Astrocyte (in vitro differentiated cells and primary cell): ENCODE results near the gene HNF4A. TPM values are rescaled to one million over a fixed set of nuclear protein-coding genes. Genes with fewer than 3 reads are reported as not detected.

Source experiments
- DNase-seq: peaks from one replicate; pipeline ENCODE4 v3.0.0-alpha.2; 2010; ENCODE audit warnings: low read depth
- FAIRE-seq: peaks from 2 replicates; lab custom pipeline; 2011; peaks lifted over from hg19 to GRCh38; lab: Jason Lieb, UNC
- H2AFZ ChIP-seq: 2 replicates; pipeline ENCODE4 v1.6.0; 2012; ENCODE audit warnings: low read depth, low read length, inconsistent platforms
- H3K27ac ChIP-seq: 2 replicates; pipeline ENCODE4 v1.5.1; 2011; ENCODE audit warnings: low read depth, low read length, inconsistent platforms
- H3K27me3 ChIP-seq: 2 replicates; pipeline ENCODE4 v1.6.0; 2011; ENCODE audit warnings: low read length, inconsistent platforms; ENCODE audit not compliant: insufficient read depth
- H3K36me3 ChIP-seq: 2 replicates; pipeline ENCODE4 v1.5.1; 2011; ENCODE audit warnings: low read length, inconsistent platforms; ENCODE audit not compliant: insufficient read depth
- H3K4me1 ChIP-seq: 2 replicates; pipeline ENCODE4 v1.5.1; 2011; ENCODE audit warnings: low read length, inconsistent platforms; ENCODE audit not compliant: insufficient read depth
- H3K4me2 ChIP-seq: 2 replicates; pipeline ENCODE4 v1.6.0; 2012; ENCODE audit warnings: low read length, inconsistent platforms
- H3K4me3 ChIP-seq: 2 replicates; pipeline ENCODE4 v1.5.1; 2011; ENCODE audit warnings: low read depth, mild to moderate bottlenecking, low read length, inconsistent platforms; ENCODE audit not compliant: insufficient read depth
- H3K79me2 ChIP-seq: 2 replicates; pipeline ENCODE4 v1.6.0; 2012; ENCODE audit warnings: mild to moderate bottlenecking, low read length, inconsistent platforms; ENCODE audit not compliant: insufficient read depth
- H3K9ac ChIP-seq: 2 replicates; pipeline ENCODE4 v1.6.0; 2012; ENCODE audit warnings: mild to moderate bottlenecking, low read length, inconsistent platforms
- H3K9me3 ChIP-seq: 2 replicates; pipeline ENCODE4 v1.5.1; 2012; ENCODE audit warnings: low read depth, mild to moderate bottlenecking, low read length, inconsistent platforms; ENCODE audit not compliant: insufficient read depth
- H4K20me1 ChIP-seq: 2 replicates; pipeline ENCODE4 v1.6.0; 2012; ENCODE audit warnings: low read length, inconsistent platforms; ENCODE audit not compliant: insufficient read depth
- H3K27ac Mint-ChIP-seq: one replicate; pipeline ENCODE4 v1.8.0; 2021; ENCODE audit warnings: mild to moderate bottlenecking, mixed read lengths; ENCODE audit not compliant: unreplicated experiment
- H3K27me3 Mint-ChIP-seq: one replicate; pipeline ENCODE4 v1.8.0; 2021; ENCODE audit warnings: low read depth, mixed read lengths; ENCODE audit not compliant: unreplicated experiment
- H3K36me3 Mint-ChIP-seq: one replicate; pipeline ENCODE4 v1.8.0; 2021; ENCODE audit warnings: low read depth, mixed read lengths; ENCODE audit not compliant: unreplicated experiment
- H3K4me1 Mint-ChIP-seq: one replicate; pipeline ENCODE4 v1.8.0; 2021; ENCODE audit warnings: low read depth, mixed read lengths; ENCODE audit not compliant: unreplicated experiment
- H3K4me3 Mint-ChIP-seq: one replicate; pipeline ENCODE4 v1.8.0; 2021; ENCODE audit warnings: mild to moderate bottlenecking, moderate library complexity, mixed read lengths; ENCODE audit not compliant: unreplicated experiment
- H3K9me3 Mint-ChIP-seq: one replicate; pipeline ENCODE4 v1.8.0; 2021; ENCODE audit warnings: mild to moderate bottlenecking, mixed read lengths; ENCODE audit not compliant: unreplicated experiment
- CTCF ChIP-seq: IDR thresholded peaks from 2 replicates; pipeline ENCODE4 v1.5.1; 2011; ENCODE audit warnings: low read depth, mild to moderate bottlenecking, inconsistent platforms, low read length, moderate library complexity; ENCODE audit not compliant: insufficient read depth
- EZH2 ChIP-seq: IDR thresholded peaks from 2 replicates; pipeline ENCODE4 v1.6.1; 2012; ENCODE audit warnings: mild to moderate bottlenecking, low read length, inconsistent platforms; ENCODE audit not compliant: insufficient read depth
- total RNA-seq: library from RNA; stranded (reverse); gene quantifications from 2 replicates; pipeline ENCODE4 v1.2.1, GENCODE V29; 2021

The HNF4A gene
- total RNA-seq, 1 donor from 2014 or later = not detected

- FAIRE-seq = no peak
Observed at GRCh38 chr20:44475694-44476560, 120.4 kb downstream of the HNF4A start, which contains the start of gene TTPAL. Gene TTPAL (plus strand): TSS chr20:44475874. CDS start chr20:44480000, 4,126 bp downstream.

GRCh38 chr20:44477151-44477550, 121.7 kb downstream of the HNF4A start:
- peaks cover 18% of the 10 kb centered on the region for H3K4me1 ChIP-seq
- H3K4me1 Mint-ChIP-seq = peaks cover 10% of the 10 kb centered on the region
- peak overlapping the region; percentile 99 for H3K4me2 ChIP-seq
- no peaks in the 10 kb centered on the region for H3K27me3 Mint-ChIP-seq
- peaks cover 10% of the 10 kb centered on the region for H3K36me3 Mint-ChIP-seq
- FAIRE-seq (no peak), DNase-seq (no peak)
- no peaks in the 10 kb centered on the region for H3K9me3 ChIP-seq
- TF ChIP-seq EZH2 (no peak), CTCF (no peak)
- peak overlapping the region; percentile 95 for H3K9ac ChIP-seq
- H3K27me3 ChIP-seq = no peaks in the 10 kb centered on the region
- H3K79me2 ChIP-seq = peaks cover 25% of the 10 kb centered on the region
- peak overlapping the region; percentile 86 for H3K4me3 ChIP-seq
- peak overlapping the region; percentile 93 for H3K4me3 Mint-ChIP-seq
- no peaks in the 10 kb centered on the region for H3K9me3 Mint-ChIP-seq
- no peak overlapping the region for H2AFZ ChIP-seq
- H3K27ac Mint-ChIP-seq = peak overlapping the region; percentile 90
- peak overlapping the region; percentile 78 for H3K27ac ChIP-seq
- H3K36me3 ChIP-seq = peaks cover 8% of the 10 kb centered on the region
- no peaks in the 10 kb centered on the region for H4K20me1 ChIP-seq

More at GRCh38 chr20:44475694-44476560, 120.4 kb downstream of the HNF4A start, which contains the start of gene TTPAL:
- H3K9ac ChIP-seq = peak within 1 kb of the TSS; percentile 95
- Mint-ChIP-seq H3K27ac (peak within 1 kb of the TSS; percentile 90), H3K9me3 (no peaks in the 10 kb centered on the region), H3K4me3 (peak within 1 kb of the TSS; percentile 93), H3K36me3 (peaks cover 5% of the 10 kb centered on the region), H3K4me1 (peaks cover 10% of the 10 kb centered on the region), H3K27me3 (no peaks in the 10 kb centered on the region)
- peak within 1 kb of the TSS; percentile 99 for H3K4me2 ChIP-seq
- TF ChIP-seq EZH2 (no peak), CTCF (no peak)
- peak within 1 kb of the TSS; percentile 78 for H3K27ac ChIP-seq
- peaks cover 18% of the 10 kb centered on the region for H3K4me1 ChIP-seq
- peaks cover 25% of the 10 kb centered on the region for H3K79me2 ChIP-seq
- H3K27me3 ChIP-seq = no peaks in the 10 kb centered on the region
- no peaks in the 10 kb centered on the region for H3K9me3 ChIP-seq
- peak within 1 kb of the TSS; percentile 86 for H3K4me3 ChIP-seq
- DNase-seq = peak; percentile 66
- H4K20me1 ChIP-seq = no peaks in the 10 kb centered on the region
- peaks cover 8% of the 10 kb centered on the region for H3K36me3 ChIP-seq
- H2AFZ ChIP-seq = peak within 1 kb of the TSS; percentile 83

- TF ChIP-seq EZH2 (no peak), CTCF (no peak)
- Histone ChIP-seq H3K79me2 (peaks cover 25% of the 10 kb centered on the region), H3K27ac (no peak overlapping the region), H3K9ac (no peak overlapping the region), H3K27me3 (no peaks in the 10 kb centered on the region), H3K4me3 (no peak overlapping the region), H4K20me1 (no peaks in the 10 kb centered on the region), H3K36me3 (peaks cover 8% of the 10 kb centered on the region), H3K4me1 (peaks cover 18% of the 10 kb centered on the region), H3K4me2 (no peak overlapping the region), H2AFZ (no peak overlapping the region), H3K9me3 (no peaks in the 10 kb centered on the region)
- Mint-ChIP-seq H3K4me3 (no peak overlapping the region), H3K9me3 (no peaks in the 10 kb centered on the region), H3K36me3 (peaks cover 11% of the 10 kb centered on the region), H3K27me3 (no peaks in the 10 kb centered on the region), H3K27ac (no peak overlapping the region), H3K4me1 (peaks cover 10% of the 10 kb centered on the region)
- FAIRE-seq = no peak
- DNase-seq = no peak
Observed at GRCh38 chr20:44478206-44478605, 122.7 kb downstream of the HNF4A start.
